Neural cell (in vitro differentiated cells): Measurements from ENCODE around the gene TMOD1. TPM values are rescaled to one million over a fixed set of nuclear protein-coding genes. Genes with fewer than 3 reads are reported as not detected.

ENCODE experiments used
- H2AFZ ChIP-seq: fragments of 200-600, 300-800 bp; sonication (generic), shearing (Covaris generic); 2 replicates; pipeline ENCODE4 v1.6.0; 2014; ENCODE audit warnings: low read depth, mild to moderate bottlenecking, antibody characterized with exemption, low read length, moderate library complexity
- H3F3A ChIP-seq: fragments of 200-600 bp; shearing (Covaris generic); 2 replicates; pipeline ENCODE4 v1.6.1; 2016; ENCODE audit warnings: mild to moderate bottlenecking, moderate library complexity, mixed read lengths, antibody characterized with exemption, low read length; ENCODE audit not compliant: insufficient read depth, poor library complexity, severe bottlenecking
- H3K27ac ChIP-seq: fragments of 200-600, 300-800 bp; sonication (generic), shearing (Covaris generic); 2 replicates; pipeline ENCODE4 v1.5.1; 2014; ENCODE audit warnings: mild to moderate bottlenecking, low read length, moderate library complexity
- H3K27me3 ChIP-seq: fragments of 300-800, 200-600 bp; sonication (generic), shearing (Covaris generic); 2 replicates; pipeline ENCODE4 v1.6.0; 2014; ENCODE audit warnings: mild to moderate bottlenecking, low read depth, low read length, moderate library complexity; ENCODE audit not compliant: insufficient read depth
- H3K36me3 ChIP-seq: fragments of 300-800, 200-600 bp; sonication (generic), shearing (Covaris generic); 2 replicates; pipeline ENCODE4 v1.5.1; 2014; ENCODE audit warnings: mild to moderate bottlenecking, antibody characterized with exemption, low read length, moderate library complexity; ENCODE audit not compliant: insufficient read depth
- H3K4me2 ChIP-seq: fragments of 300-800, 200-600 bp; sonication (generic), shearing (Covaris generic); 2 replicates; pipeline ENCODE4 v1.6.0; 2014; ENCODE audit warnings: mild to moderate bottlenecking, low read length
- H3K4me3 ChIP-seq: fragments of 300-800, 200-600 bp; sonication (generic), shearing (Covaris generic); 2 replicates; pipeline ENCODE4 v1.5.1; 2014; ENCODE audit warnings: mild to moderate bottlenecking, low read length, moderate library complexity
- H3K79me2 ChIP-seq: fragments of 200-600 bp; shearing (Covaris generic); replicated peaks from 2 replicates; pipeline ENCODE4 v1.6.0; 2014; ENCODE audit warnings: mild to moderate bottlenecking, low read length, moderate library complexity; ENCODE audit not compliant: insufficient read depth
- H3K9ac ChIP-seq: fragments of 300-800, 200-600 bp; sonication (generic), shearing (Covaris generic); 2 replicates; pipeline ENCODE4 v1.6.1; 2016; ENCODE audit warnings: mild to moderate bottlenecking, low read length, mixed read lengths
- H3K9me2 ChIP-seq: fragments of 200-600 bp; shearing (Covaris generic); 2 replicates; pipeline ENCODE4 v1.6.1; 2016; ENCODE audit warnings: mild to moderate bottlenecking, low read length, mixed read lengths; ENCODE audit not compliant: insufficient read depth
- H3K9me3 ChIP-seq: fragments of 200-600, 300-800 bp; sonication (generic), shearing (Covaris generic); 2 replicates; pipeline ENCODE4 v1.6.1; 2016; ENCODE audit warnings: mild to moderate bottlenecking, mixed run types, low read length, moderate library complexity, mixed read lengths
- H4K20me1 ChIP-seq: fragments of 200-600 bp; shearing (Covaris generic); 2 replicates; pipeline ENCODE4 v1.6.1; 2016; ENCODE audit warnings: mild to moderate bottlenecking, mixed run types; ENCODE audit not compliant: insufficient read depth
- EP300 ChIP-seq: fragments of 450-650 bp; conservative IDR thresholded peaks from 2 replicates; pipeline ENCODE4 v1.6.1; 2014; ENCODE audit warnings: antibody characterized with exemption, mild to moderate bottlenecking, moderate library complexity; ENCODE audit not compliant: poor library complexity, severe bottlenecking
- EZH2 ChIP-seq: fragments of 200-600, 300-800 bp; shearing (Covaris generic), sonication (generic); IDR thresholded peaks from 2 replicates; pipeline ENCODE4 v1.6.1; 2014; ENCODE audit warnings: antibody characterized with exemption, low read length, borderline replicate concordance, mild to moderate bottlenecking; ENCODE audit not compliant: insufficient read depth, poor library complexity, severe bottlenecking
- MXI1 ChIP-seq: fragments of 450-650 bp; conservative IDR thresholded peaks from 2 replicates; pipeline ENCODE4 v1.6.1; 2014; ENCODE audit warnings: antibody characterized with exemption, mild to moderate bottlenecking; ENCODE audit not compliant: poor library complexity, severe bottlenecking
- POLR2AphosphoS5 ChIP-seq: IDR thresholded peaks from 2 replicates; pipeline ENCODE4 v1.6.1; 2012
- RAD21 ChIP-seq: fragments of 450-650 bp; conservative IDR thresholded peaks from 2 replicates; pipeline ENCODE4 v1.6.1; 2014; ENCODE audit warnings: antibody characterized with exemption, mild to moderate bottlenecking, moderate library complexity
- SMC3 ChIP-seq: fragments of 450-650 bp; conservative IDR thresholded peaks from 2 replicates; pipeline ENCODE4 v1.6.1; 2014; ENCODE audit warnings: antibody characterized with exemption, mild to moderate bottlenecking, moderate library complexity; ENCODE audit not compliant: poor library complexity
- TAF1 ChIP-seq: IDR thresholded peaks from 2 replicates; pipeline ENCODE4 v1.6.1; 2012; ENCODE audit warnings: low read depth
- polyA plus RNA-seq: library from polyadenylated mRNA; depleted of rRNA; stranded (reverse); fragments of >200 nt; gene quantifications from 2 replicates; pipeline ENCODE4 v1.2.3, GENCODE V29; 2014
- TF ChIP-seq, protein P1 (sequence below): fragments of 450-650 bp; IDR thresholded peaks from 2 replicates; pipeline ENCODE4 v1.5.1; 2014; ENCODE audit warnings: antibody characterized with exemption, mild to moderate bottlenecking, moderate library complexity; ENCODE audit not compliant: poor library complexity, severe bottlenecking
- TF ChIP-seq, protein P2 (sequence below): IDR thresholded peaks from 2 replicates; pipeline ENCODE4 v1.6.1; 2012; ENCODE audit warnings: borderline replicate concordance

Gene TMOD1
- polyA plus RNA-seq, 1 donor from 2014 or later, result 0.17 TPM

DNA sequence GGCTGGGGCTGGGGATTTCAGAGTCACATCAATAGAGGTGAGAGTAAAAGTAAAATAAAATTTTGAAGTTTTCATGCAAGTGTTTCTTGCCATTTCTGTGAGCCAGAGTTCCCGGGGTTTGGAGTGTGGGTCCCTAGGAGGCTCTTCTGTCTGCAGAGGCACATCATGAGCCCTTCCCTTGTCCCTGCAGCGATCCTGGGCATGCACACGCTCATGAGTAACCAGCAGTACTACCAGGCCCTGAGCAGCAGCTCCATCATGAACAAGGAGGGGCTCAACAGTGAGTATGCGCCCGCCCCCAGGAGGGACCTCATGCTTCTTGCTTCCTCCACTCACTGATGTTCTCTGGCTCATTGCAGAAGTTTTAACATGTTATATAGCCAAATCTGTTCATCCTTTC lies 61.1 kb downstream of the TMOD1 start:
- Histone ChIP-seq H3K27me3 (no peaks in the 10 kb centered on the region), H2AFZ (no peak overlapping the region), H4K20me1 (no peaks in the 10 kb centered on the region), H3K4me2 (no peak overlapping the region), H3K4me3 (no peak overlapping the region), H3K9me3 (no peaks in the 10 kb centered on the region), H3K9me2 (no peaks in the 10 kb centered on the region), H3K79me2 (no peaks in the 10 kb centered on the region), H3F3A (no peaks in the 10 kb centered on the region), H3K36me3 (no peaks in the 10 kb centered on the region), H3K9ac (no peak overlapping the region), H3K27ac (no peak overlapping the region)
- TF ChIP-seq RAD21 (no peak), EZH2 (no peak), MXI1 (no peak), SMC3 (no peak), TAF1 (no peak), POLR2AphosphoS5 (no peak), EP300 (no peak)
- TF ChIP-seq, protein P1, sequence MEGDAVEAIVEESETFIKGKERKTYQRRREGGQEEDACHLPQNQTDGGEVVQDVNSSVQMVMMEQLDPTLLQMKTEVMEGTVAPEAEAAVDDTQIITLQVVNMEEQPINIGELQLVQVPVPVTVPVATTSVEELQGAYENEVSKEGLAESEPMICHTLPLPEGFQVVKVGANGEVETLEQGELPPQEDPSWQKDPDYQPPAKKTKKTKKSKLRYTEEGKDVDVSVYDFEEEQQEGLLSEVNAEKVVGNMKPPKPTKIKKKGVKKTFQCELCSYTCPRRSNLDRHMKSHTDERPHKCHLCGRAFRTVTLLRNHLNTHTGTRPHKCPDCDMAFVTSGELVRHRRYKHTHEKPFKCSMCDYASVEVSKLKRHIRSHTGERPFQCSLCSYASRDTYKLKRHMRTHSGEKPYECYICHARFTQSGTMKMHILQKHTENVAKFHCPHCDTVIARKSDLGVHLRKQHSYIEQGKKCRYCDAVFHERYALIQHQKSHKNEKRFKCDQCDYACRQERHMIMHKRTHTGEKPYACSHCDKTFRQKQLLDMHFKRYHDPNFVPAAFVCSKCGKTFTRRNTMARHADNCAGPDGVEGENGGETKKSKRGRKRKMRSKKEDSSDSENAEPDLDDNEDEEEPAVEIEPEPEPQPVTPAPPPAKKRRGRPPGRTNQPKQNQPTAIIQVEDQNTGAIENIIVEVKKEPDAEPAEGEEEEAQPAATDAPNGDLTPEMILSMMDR, result no peak
- TF ChIP-seq, protein P2, sequence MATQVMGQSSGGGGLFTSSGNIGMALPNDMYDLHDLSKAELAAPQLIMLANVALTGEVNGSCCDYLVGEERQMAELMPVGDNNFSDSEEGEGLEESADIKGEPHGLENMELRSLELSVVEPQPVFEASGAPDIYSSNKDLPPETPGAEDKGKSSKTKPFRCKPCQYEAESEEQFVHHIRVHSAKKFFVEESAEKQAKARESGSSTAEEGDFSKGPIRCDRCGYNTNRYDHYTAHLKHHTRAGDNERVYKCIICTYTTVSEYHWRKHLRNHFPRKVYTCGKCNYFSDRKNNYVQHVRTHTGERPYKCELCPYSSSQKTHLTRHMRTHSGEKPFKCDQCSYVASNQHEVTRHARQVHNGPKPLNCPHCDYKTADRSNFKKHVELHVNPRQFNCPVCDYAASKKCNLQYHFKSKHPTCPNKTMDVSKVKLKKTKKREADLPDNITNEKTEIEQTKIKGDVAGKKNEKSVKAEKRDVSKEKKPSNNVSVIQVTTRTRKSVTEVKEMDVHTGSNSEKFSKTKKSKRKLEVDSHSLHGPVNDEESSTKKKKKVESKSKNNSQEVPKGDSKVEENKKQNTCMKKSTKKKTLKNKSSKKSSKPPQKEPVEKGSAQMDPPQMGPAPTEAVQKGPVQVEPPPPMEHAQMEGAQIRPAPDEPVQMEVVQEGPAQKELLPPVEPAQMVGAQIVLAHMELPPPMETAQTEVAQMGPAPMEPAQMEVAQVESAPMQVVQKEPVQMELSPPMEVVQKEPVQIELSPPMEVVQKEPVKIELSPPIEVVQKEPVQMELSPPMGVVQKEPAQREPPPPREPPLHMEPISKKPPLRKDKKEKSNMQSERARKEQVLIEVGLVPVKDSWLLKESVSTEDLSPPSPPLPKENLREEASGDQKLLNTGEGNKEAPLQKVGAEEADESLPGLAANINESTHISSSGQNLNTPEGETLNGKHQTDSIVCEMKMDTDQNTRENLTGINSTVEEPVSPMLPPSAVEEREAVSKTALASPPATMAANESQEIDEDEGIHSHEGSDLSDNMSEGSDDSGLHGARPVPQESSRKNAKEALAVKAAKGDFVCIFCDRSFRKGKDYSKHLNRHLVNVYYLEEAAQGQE, result no peak

DNA sequence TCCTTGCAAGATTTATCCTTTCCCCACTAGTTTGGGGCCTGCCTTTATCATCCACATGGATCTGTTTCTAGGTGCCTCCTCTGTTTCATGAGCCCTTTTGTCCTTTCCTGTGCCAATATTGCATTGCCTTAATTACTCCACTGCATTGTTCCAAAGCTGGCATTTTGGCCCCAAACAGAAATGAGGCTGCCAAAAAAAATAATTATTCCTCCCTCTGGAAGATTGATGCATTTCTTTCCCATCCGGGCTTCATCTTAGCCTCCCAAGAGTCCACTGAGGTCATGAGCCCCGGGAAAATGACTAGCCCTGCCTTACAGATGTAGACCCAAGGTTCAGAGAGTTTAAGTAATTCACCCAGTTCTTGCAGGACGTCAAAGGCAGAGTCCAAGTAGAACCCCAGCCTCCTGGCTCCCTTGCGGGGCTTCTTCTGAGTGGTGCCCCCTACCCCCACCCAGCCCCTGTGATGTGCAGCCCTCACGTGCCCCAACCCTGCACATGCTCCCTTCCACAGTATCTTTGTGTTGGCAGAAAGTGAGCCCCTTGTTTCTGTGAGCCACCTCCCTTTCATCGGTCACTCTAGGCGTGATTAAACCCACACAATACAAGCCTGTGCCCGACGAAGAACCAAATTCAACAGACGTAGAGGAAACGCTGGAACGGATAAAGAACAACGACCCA lies 62.1 kb downstream of the TMOD1 start:
- no peaks in the 10 kb centered on the region for H3K27me3 ChIP-seq
- no peaks in the 10 kb centered on the region for H3F3A ChIP-seq
- H3K27ac ChIP-seq, result no peak overlapping the region
- H3K4me3 ChIP-seq, result no peak overlapping the region
- no peaks in the 10 kb centered on the region for H3K9me3 ChIP-seq
- H3K9ac ChIP-seq, result no peak overlapping the region
- H3K4me2 ChIP-seq, result no peak overlapping the region
- no peaks in the 10 kb centered on the region for H3K9me2 ChIP-seq
- no peaks in the 10 kb centered on the region for H4K20me1 ChIP-seq
- H2AFZ ChIP-seq, result no peak overlapping the region
- H3K36me3 ChIP-seq, result no peaks in the 10 kb centered on the region
- H3K79me2 ChIP-seq, result no peaks in the 10 kb centered on the region
- no peak for TF ChIP-seq EZH2
- TF ChIP-seq, protein P1, result no peak
